ENCODE measurements around the gene TRNAU1AP.
"Not testable (repeated sequence)": the region's sequence is repeated elsewhere in the genome, so short reads cannot be mapped to it uniquely, and the experiment has no call there.

TRNAU1AP gene

DNA sequence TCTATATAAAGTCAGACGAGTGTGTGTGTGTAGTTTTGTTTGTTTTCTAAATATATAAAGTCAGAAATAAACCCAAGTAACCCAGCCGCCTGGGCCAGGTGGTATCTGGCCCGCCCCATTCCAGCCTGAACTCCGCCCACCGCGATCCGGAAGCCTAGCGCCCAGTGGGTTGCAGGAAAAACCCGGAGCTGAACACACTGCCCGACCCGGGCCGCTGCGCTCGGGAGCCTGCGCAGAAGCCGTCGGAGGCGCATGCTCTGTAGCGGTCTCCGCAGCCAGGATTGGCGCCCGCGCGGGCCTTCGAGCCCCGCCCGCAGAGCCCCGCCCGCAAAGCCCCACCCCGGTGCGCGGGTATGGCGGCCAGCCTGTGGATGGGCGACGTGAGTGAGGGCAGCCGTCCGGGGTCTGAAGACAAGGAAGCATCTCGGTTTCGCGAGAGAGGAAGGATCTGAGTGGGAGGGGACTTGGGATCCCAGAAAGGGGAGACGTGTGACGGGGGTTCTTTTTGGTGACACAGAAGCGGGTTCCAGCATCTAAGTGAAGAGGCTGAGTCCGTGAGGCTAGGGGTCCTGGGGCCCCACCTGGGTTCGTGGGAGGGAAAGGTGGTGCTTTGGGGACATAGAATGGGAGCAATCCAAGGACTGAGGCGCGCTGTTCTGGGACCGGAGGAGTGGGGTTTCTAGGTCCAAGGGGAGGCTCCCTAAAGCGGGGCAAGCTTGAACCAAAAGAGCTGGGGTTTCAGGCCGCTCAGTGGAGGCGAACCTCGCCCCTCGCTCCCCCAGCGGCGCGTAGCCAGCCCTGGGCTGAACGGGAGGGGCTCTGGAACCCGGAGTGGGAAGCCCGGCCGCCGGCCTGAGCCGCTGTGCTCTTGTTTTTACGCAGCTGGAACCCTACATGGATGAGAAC is at the start of gene TRNAU1AP:
TRNAU1AP (plus strand) TSS at position 328 of the 906 bp plus-strand sequence; CDS start at position 354, 26 bp downstream.
- peak; percentile 98 for DNase-seq

DNA sequence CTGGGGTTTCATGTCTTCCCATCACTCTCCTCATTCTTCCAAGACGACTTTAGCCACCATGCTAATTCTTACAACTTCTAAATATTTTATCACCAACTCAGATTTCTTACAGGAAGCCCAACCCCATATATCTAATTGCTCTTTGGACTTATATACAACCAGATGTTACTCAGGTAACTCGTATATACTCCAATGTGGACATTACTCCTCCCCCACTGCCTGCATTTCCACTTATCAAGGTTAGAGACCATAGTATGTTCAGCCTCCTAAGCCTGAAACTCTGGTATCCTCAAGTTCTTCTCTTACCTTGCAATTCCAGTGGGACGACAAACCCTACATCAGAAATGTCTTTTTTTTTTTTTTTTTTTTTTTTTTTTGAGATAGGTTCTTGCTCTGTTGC is 49.8 kb upstream of the TRNAU1AP start:
- DNase-seq, result no peak

DNA sequence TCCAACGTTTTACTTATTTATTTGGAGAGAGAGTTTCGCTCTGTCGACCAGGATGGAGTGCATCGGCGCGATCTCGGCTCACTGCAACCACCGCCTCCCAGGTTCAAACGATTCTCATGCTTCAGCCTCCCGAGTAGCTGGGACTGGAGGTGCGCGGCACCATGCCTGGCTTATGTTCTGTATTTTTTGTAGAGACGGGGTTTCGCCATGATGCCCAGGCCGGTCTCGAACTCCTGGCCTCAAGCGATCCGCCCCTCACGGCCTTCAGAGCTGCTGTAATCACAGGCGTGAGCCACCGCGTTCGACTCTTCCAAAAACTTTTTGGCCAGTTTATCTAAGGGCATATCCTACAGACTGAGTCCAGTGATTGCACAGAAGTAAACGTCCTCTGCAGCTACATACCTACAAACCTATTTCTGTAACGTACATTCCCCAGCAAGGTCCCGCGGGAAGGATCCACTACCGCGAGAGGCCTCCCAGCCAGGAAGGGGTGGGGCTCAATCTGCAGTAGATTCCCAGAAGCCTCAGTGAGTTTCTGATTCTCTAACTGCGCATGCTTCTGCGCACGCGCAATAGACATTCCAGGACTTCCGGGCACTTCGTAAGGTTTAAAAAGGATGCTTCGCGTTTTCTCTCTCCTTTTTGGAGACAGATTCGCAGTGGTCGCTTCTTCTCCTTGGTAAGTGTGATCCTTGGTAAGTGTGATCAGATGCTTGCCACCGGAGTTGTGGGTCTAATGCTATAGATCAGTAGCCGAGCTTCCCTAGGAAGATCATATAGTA is 47.3 kb upstream of the TRNAU1AP start, which contains the start of gene RCC1:
RCC1 (plus strand) TSS at position 638 of the 782 bp plus-strand sequence. CDS start 23,824 bp downstream, outside the sequence.
- peak; percentile 96 for DNase-seq

DNA sequence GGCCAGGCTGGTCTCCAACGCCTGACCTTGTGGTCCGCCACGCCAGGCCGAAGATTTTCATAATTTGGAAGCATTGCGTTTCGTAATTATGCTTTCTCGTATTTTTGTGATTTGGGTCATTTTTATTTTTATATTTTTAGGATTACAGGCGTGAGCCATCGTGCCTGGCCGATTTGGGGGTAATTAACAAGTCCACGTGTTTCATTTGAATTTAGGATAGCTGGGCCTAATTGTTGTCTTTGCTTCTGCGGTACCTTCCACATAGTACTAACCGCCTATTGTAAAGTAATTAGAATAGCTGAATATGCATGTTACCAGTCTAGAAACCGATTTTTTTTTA is 46.0 kb upstream of the TRNAU1AP start:
- DNase-seq, result no peak

DNA sequence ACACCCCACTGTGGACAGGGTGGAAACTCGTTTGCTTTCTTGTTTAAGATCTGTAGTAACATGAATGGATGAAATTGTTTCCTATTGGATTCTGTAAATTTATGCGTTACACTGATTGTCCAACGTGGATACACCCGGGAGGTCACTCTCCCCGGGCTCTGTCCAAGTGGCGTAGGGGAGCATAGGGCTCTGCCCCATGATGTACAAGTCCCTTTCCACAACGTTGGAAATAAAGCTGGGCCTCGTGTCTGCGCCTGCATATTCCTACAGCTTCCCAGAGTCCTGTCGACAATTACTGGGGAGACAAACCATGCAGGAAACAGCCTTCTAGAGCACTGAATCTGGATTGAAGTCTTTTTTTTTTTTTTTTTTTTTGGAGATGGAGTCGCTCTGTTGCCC is 45.6 kb upstream of the TRNAU1AP start:
- DNase-seq, result no peak

DNA sequence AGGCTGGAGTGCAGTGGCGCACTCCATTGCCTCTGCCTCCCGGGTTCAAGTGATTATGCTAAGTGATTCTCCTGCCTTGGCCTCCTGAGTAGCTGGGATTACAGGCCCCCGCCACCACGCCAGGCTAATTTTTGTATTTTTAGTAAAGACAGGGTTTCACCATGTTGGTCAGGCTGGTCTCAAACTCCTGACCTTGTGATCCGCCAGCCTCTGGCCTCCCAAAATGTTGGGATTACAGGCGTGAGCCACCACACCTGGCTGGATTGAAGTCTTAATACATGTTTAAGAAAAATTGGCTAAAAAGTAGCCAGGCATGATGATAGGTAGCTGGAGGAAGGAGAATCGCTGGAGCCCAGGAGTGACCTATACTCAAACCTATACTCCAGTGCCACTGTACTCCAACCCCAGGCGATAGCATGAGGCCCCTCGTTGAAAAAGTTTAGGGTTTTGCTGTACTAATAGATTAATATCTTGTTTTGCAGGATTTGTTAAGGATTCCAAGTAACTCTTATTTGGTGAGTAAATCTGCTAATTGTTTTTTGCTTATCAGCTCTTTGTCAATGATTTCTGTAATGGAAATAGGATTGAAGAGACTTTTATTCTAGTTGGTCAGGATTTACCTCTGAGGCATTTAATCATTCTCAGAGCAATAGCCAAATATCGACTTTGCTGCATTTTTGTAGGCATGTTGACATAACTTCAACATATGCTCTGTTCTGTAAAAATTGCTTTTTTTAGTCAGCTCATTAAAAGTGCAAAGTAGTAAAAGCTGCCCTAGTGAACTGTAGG is 45.0 kb upstream of the TRNAU1AP start:
- no peak for DNase-seq

DNA sequence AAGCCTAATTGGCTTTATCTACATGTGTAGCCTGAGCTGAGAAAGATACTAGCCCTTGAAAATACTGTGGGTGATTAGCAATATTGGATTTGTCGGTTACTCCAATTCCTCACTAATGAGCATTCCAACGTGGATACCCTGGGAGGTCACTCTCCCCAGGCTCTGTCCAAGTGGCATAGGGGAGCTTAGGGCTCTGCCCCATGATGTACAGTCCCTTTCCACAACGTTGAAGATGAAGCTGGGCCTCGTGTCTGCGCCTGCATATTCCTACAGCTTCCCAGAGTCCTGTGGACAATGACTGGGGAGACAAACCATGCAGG is 44.5 kb upstream of the TRNAU1AP start:
- no peak for DNase-seq

DNA sequence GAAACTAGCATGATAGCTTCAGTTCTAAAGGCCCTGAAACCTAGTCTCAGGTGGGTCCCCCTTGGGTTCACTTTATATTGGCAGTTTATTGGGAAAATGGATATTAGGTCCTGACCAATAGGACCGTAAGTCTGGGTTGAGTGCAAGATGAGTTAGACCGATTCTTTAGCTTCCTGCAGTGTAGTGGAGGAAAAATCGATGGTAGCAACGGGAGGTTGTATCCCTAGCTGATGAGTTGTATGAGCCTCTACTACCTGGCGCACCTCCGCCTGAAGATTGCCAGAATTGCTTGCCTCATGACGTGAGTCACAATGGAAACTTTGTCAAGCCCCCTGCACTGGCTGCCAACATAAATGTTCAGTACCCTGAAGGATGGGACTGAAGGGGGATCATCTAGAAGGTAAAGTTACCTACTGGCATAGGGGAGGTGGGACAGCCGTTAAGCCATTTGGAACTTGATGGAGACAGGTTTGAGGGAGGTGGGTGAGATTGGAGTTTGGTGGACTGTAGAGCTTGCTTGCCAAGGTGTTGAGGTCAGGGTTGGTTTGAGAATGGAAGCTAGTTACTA is 43.1 kb upstream of the TRNAU1AP start:
- DNase-seq, result peak; percentile 27

DNA sequence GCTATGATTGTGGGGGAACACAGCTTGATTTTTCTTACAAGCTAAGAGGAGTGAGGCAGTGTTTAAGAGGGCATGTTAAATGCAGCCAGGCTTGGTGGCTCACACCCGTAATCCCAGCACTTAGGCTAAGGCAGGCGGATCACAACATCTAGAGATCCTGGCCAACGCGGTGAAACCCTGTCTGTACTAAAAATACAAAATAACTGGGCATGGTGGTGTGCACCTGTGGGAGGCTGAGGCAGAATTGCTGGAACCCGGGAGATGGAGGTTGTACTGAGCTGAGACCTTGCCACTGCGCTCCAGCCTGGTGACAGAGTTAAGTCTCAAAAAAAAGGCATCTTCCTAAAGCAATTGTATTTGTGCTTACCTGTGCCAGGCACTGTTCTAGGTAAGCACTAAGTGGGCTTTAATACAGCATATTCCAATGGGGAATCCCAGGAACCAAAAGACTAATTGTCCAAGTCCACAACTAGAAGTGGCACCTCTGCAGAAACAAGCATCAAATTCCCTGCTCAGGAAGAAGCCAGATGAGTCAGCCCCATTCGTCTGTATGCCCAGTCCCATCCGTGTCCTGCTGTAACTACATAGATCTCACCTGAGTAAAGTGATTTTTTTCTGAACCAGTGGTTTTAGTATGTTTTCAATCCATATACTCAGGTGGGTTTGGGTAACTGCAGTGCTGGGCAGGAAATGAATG is 42.5 kb upstream of the TRNAU1AP start:
- DNase-seq, result no peak

DNA sequence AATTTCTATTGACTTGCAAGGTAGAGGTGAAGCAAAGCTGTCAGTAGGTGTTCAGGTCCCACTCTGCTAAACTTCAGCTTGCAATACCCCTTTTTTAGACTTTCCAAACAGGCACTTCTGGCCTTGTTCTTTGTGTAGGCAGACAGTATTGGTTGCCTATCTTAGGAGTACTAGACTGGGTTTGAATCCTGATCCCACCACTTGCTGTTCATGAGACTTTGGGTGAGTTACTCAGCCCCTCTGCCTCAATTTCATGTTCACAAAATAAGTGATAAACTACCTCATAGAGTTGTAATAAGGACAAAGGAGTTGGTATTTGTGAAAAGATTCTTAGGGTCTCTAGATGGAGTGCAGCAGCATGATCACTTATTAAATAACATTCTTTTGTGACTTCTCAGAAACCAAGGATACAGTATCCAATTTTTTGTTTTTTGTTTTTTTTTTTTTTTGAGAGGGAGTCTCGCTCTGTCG is 41.9 kb upstream of the TRNAU1AP start:
- no peak for DNase-seq

DNA sequence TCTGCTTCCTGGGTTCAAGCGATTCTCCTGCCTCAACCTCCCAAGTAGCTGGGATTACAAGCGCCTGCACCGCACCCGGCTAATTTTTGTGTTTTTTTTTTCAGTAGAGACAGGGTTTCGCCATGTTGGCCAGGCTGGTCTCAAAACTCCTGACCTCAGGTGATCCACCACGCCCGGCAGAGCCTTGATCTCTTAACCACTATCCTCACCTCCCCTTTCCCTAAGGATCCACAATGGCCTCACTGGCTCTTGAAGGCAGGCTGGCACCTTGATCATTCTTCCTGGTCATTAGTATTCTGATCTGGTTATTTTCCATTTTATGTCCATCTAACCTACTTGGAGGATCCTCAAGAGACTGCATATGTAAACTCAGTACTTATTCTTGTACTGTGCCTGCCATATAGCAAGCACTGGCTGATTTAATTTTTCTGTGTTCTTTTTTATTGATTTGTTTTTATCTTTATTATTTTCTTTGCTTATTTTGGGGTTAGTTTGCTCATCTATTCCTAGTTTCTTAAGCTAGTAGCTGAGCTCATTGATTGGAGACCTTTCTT is 40.8 kb upstream of the TRNAU1AP start:
- no peak for DNase-seq

DNA sequence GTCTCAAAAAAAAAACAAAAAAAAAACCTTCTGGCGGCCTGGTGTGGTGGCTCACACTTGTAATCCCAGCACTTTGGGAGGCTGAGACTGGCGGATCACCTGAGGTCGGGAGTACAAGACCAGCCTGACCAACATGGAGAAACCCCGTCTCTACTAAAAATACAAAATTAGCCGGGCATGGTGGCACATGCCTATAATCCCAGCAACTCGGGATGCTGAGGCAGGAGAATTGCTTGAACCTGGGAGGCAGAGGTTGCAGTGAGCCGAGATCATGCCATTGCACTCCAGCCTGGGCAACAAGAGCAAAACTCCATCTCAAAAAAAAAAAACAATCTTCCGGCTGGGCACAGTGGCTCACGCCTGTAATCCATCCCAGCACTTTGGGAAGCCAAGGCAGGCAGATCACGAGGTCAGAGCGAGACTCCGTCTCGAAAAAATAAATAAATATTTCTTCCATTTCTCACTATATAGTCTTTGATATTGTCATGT is 38.4 kb upstream of the TRNAU1AP start:
- DNase-seq, result not testable (repeated sequence)

DNA sequence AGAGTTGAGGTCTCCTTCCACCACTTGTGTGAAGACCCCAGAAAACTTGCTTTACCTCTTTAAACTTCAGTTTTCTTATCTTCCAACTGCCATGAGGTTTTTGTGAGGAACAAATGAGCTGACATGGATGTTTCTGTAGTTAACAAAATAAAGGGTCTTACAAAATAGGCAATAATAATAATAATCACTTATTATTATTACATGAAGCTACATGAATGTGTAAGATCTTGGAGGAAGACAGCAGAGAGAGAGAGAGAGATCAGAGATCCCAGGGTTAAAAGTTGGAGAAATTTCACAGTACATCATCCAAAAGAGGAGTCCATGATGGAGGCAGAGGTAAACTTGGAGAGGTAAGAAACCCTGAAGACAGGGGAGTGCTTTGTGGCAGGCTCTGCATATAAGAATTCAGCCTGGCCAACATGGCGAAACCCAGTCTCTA is 36.3 kb upstream of the TRNAU1AP start:
- DNase-seq, result no peak

DNA sequence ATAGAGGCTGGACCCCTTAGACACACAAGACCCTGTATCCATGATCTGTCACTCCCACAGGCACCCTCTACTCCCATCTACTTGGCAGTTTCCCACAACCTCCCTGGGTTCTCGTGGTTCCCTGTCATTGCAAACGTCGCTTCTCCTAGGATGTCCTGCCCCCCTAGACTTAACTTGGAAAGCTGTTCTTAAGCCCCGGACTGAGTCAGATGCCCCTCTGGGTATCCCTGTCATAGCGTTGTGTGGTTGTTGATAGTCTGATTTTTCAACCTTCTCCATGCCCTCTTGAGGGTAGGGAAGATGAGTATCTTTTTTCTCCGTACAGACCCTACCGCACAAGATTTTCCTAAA is 35.3 kb upstream of the TRNAU1AP start:
- no peak for DNase-seq

DNA sequence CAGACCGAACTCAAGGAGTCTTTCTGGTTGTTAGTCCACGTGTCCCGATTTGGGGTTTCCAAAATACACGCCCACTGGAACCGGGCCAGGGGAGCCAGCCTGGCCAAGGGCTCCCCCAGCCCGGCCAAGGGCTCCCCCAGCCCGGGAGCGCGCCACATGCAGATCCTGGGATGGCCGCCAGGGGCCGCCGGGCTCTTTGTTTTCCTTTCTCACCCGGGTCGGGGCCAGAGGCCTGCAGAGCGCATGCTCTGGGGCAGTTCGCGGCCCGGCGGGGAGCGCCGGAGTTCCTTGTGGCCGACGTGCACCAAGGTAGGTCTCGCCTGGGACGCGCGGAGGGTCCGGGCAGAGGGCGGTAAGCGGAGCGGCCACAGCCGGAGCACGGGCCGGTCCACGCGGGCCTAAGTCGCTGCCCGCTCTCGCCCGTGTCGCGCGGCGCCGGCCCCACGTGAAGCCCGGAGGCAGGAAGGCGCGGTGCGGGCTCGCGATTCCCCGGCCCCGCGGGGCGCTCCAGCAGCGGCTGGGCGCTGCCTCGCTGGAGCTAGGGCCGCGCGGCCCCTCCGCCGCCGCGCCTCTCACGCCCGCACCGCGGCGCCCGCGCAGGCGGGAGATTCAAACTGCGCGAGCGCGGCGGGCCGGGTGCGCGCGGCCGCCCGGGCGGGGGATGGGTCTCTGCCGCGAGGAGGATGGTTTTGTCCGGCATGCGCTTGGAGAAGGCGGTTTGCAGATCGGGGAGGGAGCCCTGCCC is 34.7 kb upstream of the TRNAU1AP start:
- DNase-seq, result peak; percentile 90

DNA sequence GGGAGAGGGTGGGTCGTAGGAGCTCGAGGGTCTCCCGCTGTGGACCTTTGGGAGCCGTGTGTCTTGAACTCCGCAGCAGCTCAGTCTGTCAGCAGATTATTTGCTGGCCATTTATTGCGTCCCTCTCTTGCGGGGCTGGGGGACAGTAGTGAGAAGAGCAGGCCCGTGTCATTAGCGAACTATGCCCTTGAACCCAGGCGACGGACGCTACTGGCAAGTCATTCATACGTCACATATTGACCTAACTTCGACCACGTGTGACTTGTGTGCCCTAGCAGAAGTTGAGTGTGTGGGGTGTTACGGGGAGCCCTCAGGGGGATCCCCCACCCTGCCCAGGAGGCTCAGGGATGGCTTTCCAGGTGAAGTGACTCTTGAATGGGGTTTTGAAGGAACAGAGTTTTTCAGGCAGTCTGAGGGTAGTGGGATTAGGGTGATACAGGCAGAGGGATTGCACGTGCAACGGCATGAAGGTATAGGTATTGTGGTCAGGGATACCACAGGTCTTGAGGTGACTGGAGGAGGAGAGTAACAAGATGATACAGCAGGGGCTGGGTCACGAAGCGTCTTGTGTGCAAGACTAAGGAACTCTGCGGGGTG is 34.0 kb upstream of the TRNAU1AP start:
- no peak for DNase-seq

DNA sequence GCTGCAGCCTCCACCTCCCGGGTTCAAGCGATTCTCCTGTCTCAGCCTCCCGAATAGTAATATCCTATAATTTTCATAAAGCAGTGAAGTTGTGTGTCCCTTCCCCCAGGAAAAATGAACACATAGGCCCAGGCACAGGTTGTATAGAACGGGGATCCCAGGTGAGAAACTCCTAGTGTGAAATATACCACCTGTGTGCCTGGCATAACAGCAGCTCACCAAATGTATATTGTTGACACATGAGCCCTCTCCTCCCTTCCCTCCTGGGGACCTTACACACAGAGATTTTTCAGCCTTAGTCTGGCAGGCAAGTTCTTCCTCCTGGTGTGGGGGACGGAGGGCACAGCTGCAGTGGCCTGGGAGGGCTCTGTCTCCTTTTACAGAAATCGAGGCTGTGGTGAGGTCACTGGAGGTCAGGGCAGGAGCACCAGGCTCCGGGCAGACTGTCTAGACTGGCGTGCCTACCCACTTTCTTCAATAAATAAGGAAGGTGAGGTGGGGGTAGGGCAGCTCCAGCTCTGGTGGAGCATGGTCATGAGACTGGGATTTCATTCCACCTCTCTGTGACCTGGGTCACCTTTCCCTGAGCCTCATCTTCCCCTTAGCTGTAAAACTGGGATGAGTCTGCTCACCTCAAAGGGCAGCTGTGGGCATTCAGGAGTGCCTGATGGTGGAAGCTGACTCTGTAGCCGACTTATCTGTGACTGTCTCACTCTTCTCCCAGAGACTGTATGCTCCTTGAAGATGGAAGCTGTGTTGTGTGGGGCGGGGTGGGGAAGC is 32.7 kb upstream of the TRNAU1AP start:
- DNase-seq, result no peak

DNA sequence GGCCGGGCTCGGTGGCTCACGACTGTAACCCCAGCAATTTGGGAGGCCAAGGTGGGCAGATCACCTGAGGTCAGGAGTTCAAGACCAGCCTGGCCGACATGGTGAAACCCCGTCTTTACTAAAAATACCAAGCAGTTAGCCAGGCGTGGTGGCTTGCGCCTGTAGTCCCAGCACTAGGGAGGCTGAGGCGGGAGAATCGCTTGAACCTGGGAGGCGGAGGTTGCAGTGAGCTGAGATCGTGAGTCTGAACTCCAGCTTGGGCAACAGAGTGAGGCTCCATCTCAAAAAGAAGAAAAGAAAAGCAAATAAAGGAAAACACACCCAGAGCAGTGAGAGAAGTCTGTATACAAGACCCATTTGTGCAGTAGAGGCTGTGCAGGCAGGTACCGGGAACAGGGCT is 32.1 kb upstream of the TRNAU1AP start:
- not testable (repeated sequence) for DNase-seq

DNA sequence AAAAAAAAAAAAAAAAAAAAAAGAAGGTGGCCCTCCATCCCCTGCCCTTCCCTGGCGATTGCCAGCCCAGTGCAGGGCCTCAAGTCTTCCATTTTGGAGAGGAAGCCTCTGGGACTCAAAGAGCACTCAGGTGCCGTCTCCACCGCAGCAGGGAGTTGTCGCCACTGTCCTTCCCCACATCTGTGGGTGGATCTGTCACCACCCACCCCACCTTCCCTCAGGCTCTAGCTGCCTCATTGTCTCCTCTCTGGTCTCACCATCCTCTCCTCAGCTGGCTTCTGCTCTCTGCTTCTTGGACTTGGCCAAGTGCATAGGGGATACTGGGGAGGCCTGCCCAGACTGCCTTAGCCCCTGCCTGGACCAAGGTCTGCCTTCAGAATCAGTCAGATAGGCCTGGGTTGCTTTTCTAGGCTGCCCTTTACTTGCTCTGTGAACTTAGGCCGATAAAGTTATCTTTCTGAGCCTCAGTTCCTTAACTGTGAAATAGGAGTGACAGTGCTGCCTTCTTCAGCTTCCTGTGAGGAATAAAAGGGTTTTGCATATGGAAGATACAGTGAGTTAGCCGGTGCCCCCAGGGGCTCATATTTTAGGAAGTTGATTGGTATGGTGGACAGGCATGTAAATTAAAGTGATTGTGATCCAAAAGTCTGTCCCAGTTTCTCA is 31.3 kb upstream of the TRNAU1AP start:
- no peak for DNase-seq

Data from CD4-positive, alpha-beta T cell treated with Interleukin-6 for 4 hours (primary cell).